ENCODE measurements around the gene ERGIC2.
"Not testable (repeated sequence)": the region's sequence is repeated elsewhere in the genome, so short reads cannot be mapped to it uniquely, and the experiment has no call there.

The ERGIC2 gene

GRCh38 chr12:29290475-29290874 is 90.5 kb downstream of the ERGIC2 start:
- not testable (repeated sequence) for H3K36me3 ChIP-seq (ENCODE audit: control insufficient read depth in 1 of 2, insufficient read depth in 2 of 2, low read length in 2 of 2); H2AFZ ChIP-seq (ENCODE audit: insufficient read depth, low read length, poor library complexity); H3K4me3 ChIP-seq (ENCODE audit: low read depth, low read length); H3K14ac ChIP-seq (ENCODE audit: low read length); H3K27ac ChIP-seq (ENCODE audit: low read depth, low read length); H2BK120ac ChIP-seq (ENCODE audit: insufficient read depth, low read length, poor library complexity); H4K91ac ChIP-seq (ENCODE audit: low read depth, low read length); H3K27me3 ChIP-seq (ENCODE audit: insufficient read depth, low read length); H2BK12ac ChIP-seq (ENCODE audit: low read length); H3K79me2 ChIP-seq (ENCODE audit: control insufficient read depth, insufficient read depth, low read length, poor library complexity); H3K4ac ChIP-seq (ENCODE audit: low read depth, low read length); H3K9ac ChIP-seq (ENCODE audit: low read length); H2BK5ac ChIP-seq (ENCODE audit: low read depth, low read length, poor library complexity); H3K4me2 ChIP-seq (ENCODE audit: low read length); H2AK5ac ChIP-seq (ENCODE audit: low read length); H4K8ac ChIP-seq (ENCODE audit: low read depth, low read length); H3K4me1 ChIP-seq (ENCODE audit: control insufficient read depth in 1 of 2, insufficient read depth in 2 of 2, low read length in 2 of 2); H3K79me1 ChIP-seq (ENCODE audit: low read length); H3K18ac ChIP-seq (ENCODE audit: low read length); DNase-seq; H4K12ac ChIP-seq (ENCODE audit: low read depth, low read length); H3K9me3 ChIP-seq (ENCODE audit: insufficient read depth, low read depth, low read length); H3K23ac ChIP-seq (ENCODE audit: low read length)

- no peak overlapping the region for H4K8ac ChIP-seq (ENCODE audit: low read depth, low read length)
- no peak overlapping the region for H4K12ac ChIP-seq (ENCODE audit: low read depth, low read length)
- no peak overlapping the region for H3K4ac ChIP-seq (ENCODE audit: low read depth, low read length)
- H3K4me3 ChIP-seq (ENCODE audit: low read depth, low read length), result no peak overlapping the region
- H2BK12ac ChIP-seq (ENCODE audit: low read length), result no peak overlapping the region
- H3K79me2 ChIP-seq (ENCODE audit: control insufficient read depth, insufficient read depth, low read length, poor library complexity), result no peaks in the 10 kb centered on the region
- no peak overlapping the region for H4K91ac ChIP-seq (ENCODE audit: low read depth, low read length)
- H3K36me3 ChIP-seq (ENCODE audit: control insufficient read depth in 1 of 2, insufficient read depth in 2 of 2, low read length in 2 of 2), result no peaks in the 10 kb centered on the region
- H3K9ac ChIP-seq (ENCODE audit: low read length), result no peak overlapping the region
- no peak overlapping the region for H3K23ac ChIP-seq (ENCODE audit: low read length)
- no peak overlapping the region for H2AFZ ChIP-seq (ENCODE audit: insufficient read depth, low read length, poor library complexity)
- no peak overlapping the region for H2BK120ac ChIP-seq (ENCODE audit: insufficient read depth, low read length, poor library complexity)
- H3K27ac ChIP-seq (ENCODE audit: low read depth, low read length), result no peak overlapping the region
- H3K4me1 ChIP-seq (ENCODE audit: control insufficient read depth in 1 of 2, insufficient read depth in 2 of 2, low read length in 2 of 2), result no peaks in the 10 kb centered on the region
- no peak overlapping the region for H3K14ac ChIP-seq (ENCODE audit: low read length)
- H3K9me3 ChIP-seq (ENCODE audit: insufficient read depth, low read depth, low read length), result no peaks in the 10 kb centered on the region
- no peaks in the 10 kb centered on the region for H3K79me1 ChIP-seq (ENCODE audit: low read length)
- DNase-seq, result no peak
- no peaks in the 10 kb centered on the region for H3K27me3 ChIP-seq (ENCODE audit: insufficient read depth, low read length)
- H2AK5ac ChIP-seq (ENCODE audit: low read length), result no peak overlapping the region
- no peak overlapping the region for H3K4me2 ChIP-seq (ENCODE audit: low read length)
- H3K18ac ChIP-seq (ENCODE audit: low read length), result no peak overlapping the region
- no peak overlapping the region for H2BK5ac ChIP-seq (ENCODE audit: low read depth, low read length, poor library complexity)
Measured at GRCh38 chr12:29288031-29288430, 92.9 kb downstream of the ERGIC2 start.

- Histone ChIP-seq H4K8ac (ENCODE audit: low read depth, low read length) (no peak overlapping the region), H3K79me2 (ENCODE audit: control insufficient read depth, insufficient read depth, low read length, poor library complexity) (no peaks in the 10 kb centered on the region), H3K4me3 (ENCODE audit: low read depth, low read length) (no peak overlapping the region), H3K18ac (ENCODE audit: low read length) (no peak overlapping the region), H2BK120ac (ENCODE audit: insufficient read depth, low read length, poor library complexity) (no peak overlapping the region), H2AK5ac (ENCODE audit: low read length) (no peak overlapping the region), H3K27ac (ENCODE audit: low read depth, low read length) (no peak overlapping the region), H3K36me3 (ENCODE audit: control insufficient read depth in 1 of 2, insufficient read depth in 2 of 2, low read length in 2 of 2) (no peaks in the 10 kb centered on the region), H3K9me3 (ENCODE audit: insufficient read depth, low read depth, low read length) (no peaks in the 10 kb centered on the region), H3K23ac (ENCODE audit: low read length) (no peak overlapping the region), H2AFZ (ENCODE audit: insufficient read depth, low read length, poor library complexity) (no peak overlapping the region), H3K14ac (ENCODE audit: low read length) (no peak overlapping the region), H3K79me1 (ENCODE audit: low read length) (no peaks in the 10 kb centered on the region), H2BK12ac (ENCODE audit: low read length) (no peak overlapping the region), H3K4ac (ENCODE audit: low read depth, low read length) (no peak overlapping the region), H2BK5ac (ENCODE audit: low read depth, low read length, poor library complexity) (no peak overlapping the region), H4K12ac (ENCODE audit: low read depth, low read length) (no peak overlapping the region), H4K91ac (ENCODE audit: low read depth, low read length) (no peak overlapping the region), H3K9ac (ENCODE audit: low read length) (no peak overlapping the region), H3K27me3 (ENCODE audit: insufficient read depth, low read length) (no peaks in the 10 kb centered on the region), H3K4me2 (ENCODE audit: low read length) (no peak overlapping the region), H3K4me1 (ENCODE audit: control insufficient read depth in 1 of 2, insufficient read depth in 2 of 2, low read length in 2 of 2) (no peaks in the 10 kb centered on the region)
- WGBS (ENCODE audit: extremely low coverage, insufficient coverage, insufficient read length), result no CpG with 5 or more reads among the region's 1 CpG
- no peak for DNase-seq
Measured at GRCh38 chr12:29287622-29288021, 93.3 kb downstream of the ERGIC2 start.
